GM18951 (cell line): ENCODE measurements around the gene HPS1.

Experiments used
- POLR2A ChIP-seq: IDR thresholded peaks from 4 replicates; pipeline ENCODE4 v1.6.1; 2011; ENCODE audit warnings: mild to moderate bottlenecking; ENCODE audit not compliant: insufficient read length, insufficient read depth; ENCODE audit errors: extremely low read depth
- in situ Hi-C: fragments of 300-500 bp; cut with MboI; formaldehyde crosslinking; loops from one replicate; pipeline ENCODE4 v1.12.0; 2022; ENCODE audit warnings: low sequenced_read_pairs, mixed read lengths, inconsistent platforms; ENCODE audit not compliant: unreplicated experiment

Gene HPS1

GRCh38 chr10:98407744-98408241 lies 38.9 kb downstream of the HPS1 start:
- in situ Hi-C loops, result no loop called here
- TF ChIP-seq POLR2A, result no peak

GRCh38 chr10:98407017-98407743 lies 39.6 kb downstream of the HPS1 start:
- in situ Hi-C loops, result no loop called here
- no peak for TF ChIP-seq POLR2A

- TF ChIP-seq POLR2A, result no peak
- in situ Hi-C loops, result no loop called here
Measured at GRCh38 chr10:98405422-98405821, 41.3 kb downstream of the HPS1 start.

- in situ Hi-C loops, result no loop called here
Measured at GRCh38 chr10:98404571-98405359, 42.0 kb downstream of the HPS1 start.

GRCh38 chr10:98403812-98404504 lies 42.8 kb downstream of the HPS1 start:
- TF ChIP-seq POLR2A, result no peak
- in situ Hi-C loops, result no loop called here

More at GRCh38 chr10:98404571-98405359, 42.0 kb downstream of the HPS1 start:
- TF ChIP-seq POLR2A, result no peak

- in situ Hi-C loops, result no loop called here
Measured at GRCh38 chr10:98402931-98403718, 43.6 kb downstream of the HPS1 start.

GRCh38 chr10:98402478-98402877 lies 44.3 kb downstream of the HPS1 start:
- in situ Hi-C loops, result no loop called here
- TF ChIP-seq POLR2A, result no peak

More at GRCh38 chr10:98402931-98403718, 43.6 kb downstream of the HPS1 start:
- no peak for TF ChIP-seq POLR2A

GRCh38 chr10:98400482-98400881 lies 46.3 kb downstream of the HPS1 start:
- in situ Hi-C loops, result no loop called here
- no peak for TF ChIP-seq POLR2A

GRCh38 chr10:98399784-98400183 lies 47.0 kb downstream of the HPS1 start:
- in situ Hi-C loops, result no loop called here
- TF ChIP-seq POLR2A, result no peak

GRCh38 chr10:98397089-98397600 lies 49.6 kb downstream of the HPS1 start:
- in situ Hi-C loops, result no loop called here
- no peak for TF ChIP-seq POLR2A

- in situ Hi-C loops, result no loop called here
- no peak for TF ChIP-seq POLR2A
Measured at GRCh38 chr10:98396096-98397063, 50.4 kb downstream of the HPS1 start.

GRCh38 chr10:98394851-98395440 lies 51.8 kb downstream of the HPS1 start:
- TF ChIP-seq POLR2A, result no peak
- in situ Hi-C loops, result no loop called here
